Measurements from ENCODE around the gene NCK2. TPM values are rescaled to one million over a fixed set of nuclear protein-coding genes. Genes with fewer than 3 reads are reported as not detected.

The NCK2 gene
- total and polyA plus RNA-seq, 9 of the 15 experiments (the other 6 are each of a cell fraction or from before 2014, with no cell fraction given): 0.90 to 27.9 (median 15.9) TPM

DNA sequence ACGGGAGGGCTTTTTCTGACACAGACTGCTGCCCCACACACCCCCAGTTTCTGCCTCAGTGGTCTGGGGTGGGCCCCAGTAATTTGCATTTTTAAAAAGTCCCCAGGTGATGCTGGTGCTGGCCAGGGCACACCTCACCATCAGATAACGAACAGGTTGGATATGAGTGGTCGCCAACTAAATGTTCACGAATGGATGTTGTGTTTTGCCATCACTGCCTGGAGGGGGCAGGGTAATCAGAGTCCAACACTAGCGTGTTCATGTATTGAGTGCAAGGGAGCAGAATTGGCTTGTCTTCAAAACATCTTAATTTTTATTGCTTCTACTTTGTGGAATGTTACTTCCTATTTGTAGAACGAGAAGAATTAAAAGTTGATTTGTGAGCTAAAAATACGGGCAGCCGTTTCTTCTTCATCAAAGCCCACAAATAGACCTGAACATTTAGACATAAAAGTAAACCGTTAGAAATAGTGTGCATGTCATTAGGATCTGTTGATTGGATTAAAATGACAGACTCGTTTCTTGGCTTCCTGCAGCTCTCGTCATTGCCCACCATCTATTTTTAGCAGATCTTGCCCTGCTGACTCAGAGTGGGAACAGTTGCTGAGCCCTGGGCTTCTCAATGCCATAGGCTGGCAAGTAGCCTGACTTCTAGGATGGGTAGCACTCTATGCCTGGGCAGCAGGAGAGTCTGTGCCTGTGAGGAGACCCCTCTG, 45.2 kb downstream of the NCK2 start:
- no peak overlapping the region for H3K4me2 ChIP-seq (ENCODE audit: insufficient read depth, low read length)
- in situ Hi-C loops (cut with MboI): loop anchor here (10.0 kb wide), 1 partner anchor 445 kb away; no protein-coding TSS in a partner anchor
- no TSS peak for BruUV-seq (replicated peaks)
- H2AFZ ChIP-seq (ENCODE audit: low read depth, low read length): no peak overlapping the region
- H3K79me2 ChIP-seq (ENCODE audit: control insufficient read depth, insufficient read depth, low read length): peaks cover 3% of the 10 kb centered on the region; the same call in 1 of the 3 replicates
- CTCF ChIA-PET (ENCODE audit: low intra/inter-chr PET ratio): no interaction called here
- TF ChIP-seq CTCF (IDR thresholded peaks at IDR 0.05 in 2 of 3, conservative IDR thresholded peaks at IDR 0.05 in 1 of 3; ENCODE audit: insufficient read depth in 2 of 3, low read depth in 1 of 3, low read length in 3 of 3) (peak; percentile 1 to 39 (median 23); a peak in 3 of 6 replicates), RAD21 (CRISPR knock-in tag; conservative IDR thresholded peaks at IDR 0.05 in 1 of 2, IDR thresholded peaks at IDR 0.05 in 1 of 2) (peak in 1 of 2 experiments; percentile 22; a peak in 2 of 4 replicates), DMBX1 (CRISPR knock-in tag; IDR thresholded peaks at IDR 0.05; ENCODE audit: borderline replicate concordance) (no peak)
- no peak overlapping the region for H3K27ac ChIP-seq (ENCODE audit: extremely low read depth, low read depth, low read length)
- FAIRE-seq (peak; percentile 35), ATAC-seq (no peak), DNase-seq (ENCODE audit: extremely low read depth in 1 of 4, low spot score in 3 of 4) (no peak)
- POLR2A ChIA-PET: interaction anchor here (1.0 kb wide), 1 partner anchor 180 kb away, joined by 3 read pairs; no protein-coding TSS in a partner anchor
- no peaks in the 10 kb centered on the region for H3K9me3 ChIP-seq (replicated peaks; ENCODE audit: control insufficient read depth, insufficient read depth, low read depth, low read length)
- no peaks in the 10 kb centered on the region for H3K36me3 ChIP-seq (ENCODE audit: control insufficient read depth, insufficient read depth, low read length)
- peaks cover 11% of the 10 kb centered on the region for H4K20me1 ChIP-seq (replicated peaks; ENCODE audit: control insufficient read depth, insufficient read depth, low read length)
- intact Hi-C loops (cut with micrococcal nuclease): no loop called here
- 42% methylated on average over 11 of the region's 11 CpGs for WGBS (ENCODE audit: insufficient coverage, low coverage, missing lambda C conversion rate)
- no peak overlapping the region for H3K4me3 ChIP-seq
- H3K9ac ChIP-seq (ENCODE audit: insufficient read depth in 1 of 2, low read depth in 2 of 2, low read length in 2 of 2): peak overlapping the region in 1 of 2 experiments; percentile 61; a peak in 1 of 4 replicates
- H3K9me1 ChIP-seq (ENCODE audit: control insufficient read depth, insufficient read depth, low read length): no peaks in the 10 kb centered on the region
- H3K27me3 ChIP-seq (ENCODE audit: control insufficient read depth in 2 of 2, insufficient read depth in 2 of 2, low read length in 2 of 2): no peaks in the 10 kb centered on the region
- peaks cover 20 to 31% of the 10 kb centered on the region in 2 experiments for H3K4me1 ChIP-seq (replicated peaks in 1 of 2; ENCODE audit: control insufficient read depth in 2 of 2, insufficient read depth in 2 of 2, low read length in 2 of 2)

All from K562 (cell line).